T47D (cell line): ENCODE measurements around the gene ATXN1.

Experiments
- DNase-seq, 2 experiments: peaks; one replicate each; pipeline versions ENCODE4 v3.0.0 to v3.0.0-alpha.2; 2011 to 2012; ENCODE audit warnings: low read depth in 1 of 2, low spot score in 1 of 2
- JUND ChIP-seq: IDR thresholded peaks from 2 replicates; pipeline ENCODE4 v1.6.1; 2012; ENCODE audit warnings: low read depth
- in situ Hi-C: cut with HindIII; loops from 2 replicates; pipeline ENCODE4 v1.10.0; 2016; ENCODE audit warnings: low sequenced_read_pairs, low pct_unique_long_range_greater_than_20kb

ATXN1 gene

GRCh38 chr6:16687045-16687444 is 74.2 kb downstream of the ATXN1 start:
- no peak for DNase-seq
- TF ChIP-seq JUND, result no peak
- in situ Hi-C loops, result no loop called here

GRCh38 chr6:16684896-16685554 is 76.2 kb downstream of the ATXN1 start:
- in situ Hi-C loops, result no loop called here
- no peak for TF ChIP-seq JUND
- DNase-seq, result no peak

- no peak for TF ChIP-seq JUND
- DNase-seq, result no peak
- in situ Hi-C loops, result no loop called here
These were observed 77.0 kb downstream of the ATXN1 start for GRCh38 chr6:16684195-16684689.

GRCh38 chr6:16683641-16684194 is 77.5 kb downstream of the ATXN1 start:
- in situ Hi-C loops, result no loop called here
- DNase-seq, result peak in 1 of 2 experiments; percentile 3
- no peak for TF ChIP-seq JUND

- no peak for DNase-seq
- in situ Hi-C loops, result no loop called here
- TF ChIP-seq JUND, result no peak
These were observed 79.9 kb downstream of the ATXN1 start for GRCh38 chr6:16681260-16681873.

GRCh38 chr6:16679050-16679449 is 82.2 kb downstream of the ATXN1 start:
- no peak for DNase-seq
- TF ChIP-seq JUND, result no peak

GRCh38 chr6:16677458-16677857 is 83.8 kb downstream of the ATXN1 start:
- TF ChIP-seq JUND, result no peak
- in situ Hi-C loops, result no loop called here
- DNase-seq, result no peak

More at GRCh38 chr6:16679050-16679449, 82.2 kb downstream of the ATXN1 start:
- in situ Hi-C loops, result no loop called here

GRCh38 chr6:16676978-16677377 is 84.3 kb downstream of the ATXN1 start:
- peak in 1 of 2 experiments; percentile 25 for DNase-seq
- no peak for TF ChIP-seq JUND

GRCh38 chr6:16676376-16676775 is 84.9 kb downstream of the ATXN1 start:
- no peak for TF ChIP-seq JUND
- in situ Hi-C loops, result no loop called here
- DNase-seq, result no peak

More at GRCh38 chr6:16676978-16677377, 84.3 kb downstream of the ATXN1 start:
- in situ Hi-C loops, result no loop called here

GRCh38 chr6:16674801-16675392 is 86.4 kb downstream of the ATXN1 start:
- no peak for DNase-seq
- no peak for TF ChIP-seq JUND
- in situ Hi-C loops, result no loop called here

GRCh38 chr6:16673011-16673797 is 88.1 kb downstream of the ATXN1 start:
- no peak for DNase-seq
- no peak for TF ChIP-seq JUND
- in situ Hi-C loops, result no loop called here

GRCh38 chr6:16671302-16672289 is 89.7 kb downstream of the ATXN1 start:
- DNase-seq, result no peak
- in situ Hi-C loops, result no loop called here
- TF ChIP-seq JUND, result no peak
